ENCODE results near the gene SKA2.

GRCh38 chr17:59155439-59156177 is 622 bp upstream of the SKA2 start, which contains the start of gene PRR11:
- TF ChIP-seq CTCF (conservative IDR thresholded peaks at IDR 0.05; ENCODE audit: low read length) (no peak), EZH2phosphoT487 (IDR thresholded peaks at IDR 0.05; ENCODE audit: borderline replicate concordance) (no peak)

Measured in Loucy (cell line).